Liver (tissue), 9 donors: ENCODE results near the gene ELF4. TPM values are rescaled to one million over a fixed set of nuclear protein-coding genes. Genes with fewer than 3 reads are reported as not detected.
A peak's percentile ranks its signal among the peaks of the same experiment; 100 is the strongest.

Source experiments
- DNase-seq: peaks from one replicate; pipeline ENCODE4 v3.0.0-alpha.2; 2017; ENCODE audit warnings: low spot score
- H3K27ac ChIP-seq, 2 donors: one replicate each; pipeline ENCODE4 v1.7.0; 2013; ENCODE audit warnings: inconsistent platforms in 2 of 2, low read length in 2 of 2, control low read depth in 1 of 2, low read depth in 1 of 2, mild to moderate bottlenecking in 1 of 2
- H3K27me3 ChIP-seq, 4 donors: one replicate each; pipeline versions ENCODE4 v1.6.1 to v1.7.0; 2013; ENCODE audit warnings: low read length in 3 of 4, inconsistent platforms in 1 of 4, mild to moderate bottlenecking in 1 of 4, moderate library complexity in 1 of 4; ENCODE audit not compliant: control insufficient read depth in 4 of 4, insufficient read depth in 4 of 4
- H3K36me3 ChIP-seq, 4 donors: one replicate each; pipeline versions ENCODE4 v1.6.1 to v1.7.0; 2013; ENCODE audit warnings: low read length in 3 of 4, mild to moderate bottlenecking in 3 of 4, low read depth in 1 of 4, moderate library complexity in 1 of 4; ENCODE audit not compliant: control insufficient read depth in 4 of 4, insufficient read depth in 3 of 4
- H3K4me1 ChIP-seq, 4 donors: one replicate each; pipeline versions ENCODE4 v1.6.1 to v1.7.0; 2013; ENCODE audit warnings: low read length in 3 of 4, mild to moderate bottlenecking in 3 of 4, moderate library complexity in 1 of 4; ENCODE audit not compliant: control insufficient read depth in 4 of 4, insufficient read depth in 4 of 4
- H3K4me3 ChIP-seq, 3 donors: one replicate each; pipeline versions ENCODE4 v1.6.1 to v1.7.0; 2013; ENCODE audit warnings: low read length in 3 of 3, control low read depth in 1 of 3, low read depth in 1 of 3, mild to moderate bottlenecking in 1 of 3
- H3K9ac ChIP-seq, 2 donors: one replicate each; pipeline ENCODE4 v1.7.0; 2013; ENCODE audit warnings: low read length in 2 of 2, mild to moderate bottlenecking in 2 of 2, moderate library complexity in 2 of 2, control low read depth in 1 of 2, low read depth in 1 of 2
- H3K9me3 ChIP-seq, 4 donors: one replicate each; pipeline versions ENCODE4 v1.6.1 to v1.7.0; 2013; ENCODE audit warnings: low read length in 3 of 4; ENCODE audit not compliant: control insufficient read depth in 4 of 4
- EGR1 ChIP-seq, 2 donors: IDR thresholded peaks; 2 replicates each; pipeline ENCODE4 v1.6.1; 2016 to 2018; ENCODE audit warnings: antibody characterized with exemption in 2 of 2, low read depth in 2 of 2
- FOXA1 ChIP-seq: IDR thresholded peaks from 2 replicates; pipeline ENCODE4 v1.6.1; 2016; ENCODE audit warnings: antibody characterized with exemption
- FOXA2 ChIP-seq: IDR thresholded peaks from 2 replicates; pipeline ENCODE4 v1.6.1; 2016; ENCODE audit warnings: antibody characterized with exemption
- GABPA ChIP-seq, 2 donors: IDR thresholded peaks in 1 of 2; conservative IDR thresholded peaks in 1 of 2; 2 replicates each; pipeline ENCODE4 v1.6.1; 2016; ENCODE audit warnings: antibody characterized with exemption in 2 of 2, mild to moderate bottlenecking in 1 of 2, moderate library complexity in 1 of 2
- HNF4A ChIP-seq, 2 donors: conservative IDR thresholded peaks; 2 replicates each; pipeline ENCODE4 v1.6.1; 2016; ENCODE audit warnings: antibody characterized with exemption in 2 of 2, mild to moderate bottlenecking in 2 of 2
- HNF4G ChIP-seq: IDR thresholded peaks from 2 replicates; pipeline ENCODE4 v1.6.1; 2016; ENCODE audit warnings: antibody characterized with exemption
- JUND ChIP-seq, 2 donors: IDR thresholded peaks; 2 replicates each; pipeline ENCODE4 v1.6.1; 2016; ENCODE audit warnings: antibody characterized with exemption in 2 of 2
- NR2F2 ChIP-seq: IDR thresholded peaks from 2 replicates; pipeline ENCODE4 v1.6.1; 2016; ENCODE audit warnings: antibody characterized with exemption
- RAD21 ChIP-seq, 2 donors: IDR thresholded peaks; 2 replicates each; pipeline ENCODE4 v1.6.1; 2016; ENCODE audit warnings: antibody characterized with exemption in 2 of 2, mild to moderate bottlenecking in 2 of 2
- RXRA ChIP-seq, 2 donors: IDR thresholded peaks; 2 replicates each; pipeline ENCODE4 v1.6.1; 2017 to 2018; ENCODE audit warnings: antibody characterized with exemption in 2 of 2, mild to moderate bottlenecking in 1 of 2
- SP1 ChIP-seq: IDR thresholded peaks from 2 replicates; pipeline ENCODE4 v1.6.1; 2018; ENCODE audit warnings: antibody characterized with exemption, mild to moderate bottlenecking
- TAF1 ChIP-seq: conservative IDR thresholded peaks from 2 replicates; pipeline ENCODE4 v1.6.1; 2016; ENCODE audit warnings: antibody characterized with exemption, mild to moderate bottlenecking
- YY1 ChIP-seq: IDR thresholded peaks from 2 replicates; pipeline ENCODE4 v1.6.1; 2016; ENCODE audit warnings: antibody characterized with exemption, mild to moderate bottlenecking
- WGBS: extraction: QIAGEN DNeasy Blood & Tissue Kit; methylation state at CpG from one replicate; pipeline ENCODE4 v1.1.7; 2013; 5-methylcytosine and 5-hydroxymethylcytosine counted together
- polyA plus RNA-seq, 2 donors: library from polyadenylated mRNA; stranded (reverse) in 1 of 2; unstranded in 1 of 2; fragments of 200-250 nt in 1 of 2; fragments of >200 nt in 1 of 2; fragmentation: Nextera tagmentation in 1 of 2; extraction: Ambion mirVana in 1 of 2; gene quantifications; one replicate each; pipeline versions ENCODE4 v1.2.1 to v1.2.3, GENCODE V29; 2013 to 2015
- total RNA-seq, 2 donors: library from RNA; depleted of rRNA; stranded (reverse); fragments of >200 nt; gene quantifications; one replicate each; pipeline ENCODE4 v1.2.3, GENCODE V29; 2014
- TF ChIP-seq, protein P1 (sequence below): fragments of 150-350 bp; IDR thresholded peaks from 2 replicates; pipeline ENCODE4 v1.5.1; 2017; ENCODE audit warnings: improper control_type of control experiment, low read depth, low read length; ENCODE audit not compliant: missing input control
- TF ChIP-seq, protein P2 (sequence below): IDR thresholded peaks from 2 replicates; pipeline ENCODE4 v1.6.1; 2016; ENCODE audit warnings: antibody characterized with exemption, mild to moderate bottlenecking
- TF ChIP-seq, protein P3 (sequence below): IDR thresholded peaks from 2 replicates; pipeline ENCODE4 v1.6.1; 2016; ENCODE audit warnings: antibody characterized with exemption
- TF ChIP-seq, protein P4 (sequence below): IDR thresholded peaks from 2 replicates; pipeline ENCODE4 v1.6.1; 2016; ENCODE audit warnings: antibody characterized with exemption
- TF ChIP-seq, protein P5 (sequence below): IDR thresholded peaks from 2 replicates; pipeline ENCODE4 v1.6.1; 2016; ENCODE audit warnings: antibody characterized with exemption
- donor health status: healthy.
- donor health status: healthy.
- donor health status: healthy.
- donor health status: healthy.
- donor health status: healthy.

The ELF4 gene
- total and polyA plus RNA-seq, 4 donors: 0.35 to 4.7 (median 1.5) TPM

DNA sequence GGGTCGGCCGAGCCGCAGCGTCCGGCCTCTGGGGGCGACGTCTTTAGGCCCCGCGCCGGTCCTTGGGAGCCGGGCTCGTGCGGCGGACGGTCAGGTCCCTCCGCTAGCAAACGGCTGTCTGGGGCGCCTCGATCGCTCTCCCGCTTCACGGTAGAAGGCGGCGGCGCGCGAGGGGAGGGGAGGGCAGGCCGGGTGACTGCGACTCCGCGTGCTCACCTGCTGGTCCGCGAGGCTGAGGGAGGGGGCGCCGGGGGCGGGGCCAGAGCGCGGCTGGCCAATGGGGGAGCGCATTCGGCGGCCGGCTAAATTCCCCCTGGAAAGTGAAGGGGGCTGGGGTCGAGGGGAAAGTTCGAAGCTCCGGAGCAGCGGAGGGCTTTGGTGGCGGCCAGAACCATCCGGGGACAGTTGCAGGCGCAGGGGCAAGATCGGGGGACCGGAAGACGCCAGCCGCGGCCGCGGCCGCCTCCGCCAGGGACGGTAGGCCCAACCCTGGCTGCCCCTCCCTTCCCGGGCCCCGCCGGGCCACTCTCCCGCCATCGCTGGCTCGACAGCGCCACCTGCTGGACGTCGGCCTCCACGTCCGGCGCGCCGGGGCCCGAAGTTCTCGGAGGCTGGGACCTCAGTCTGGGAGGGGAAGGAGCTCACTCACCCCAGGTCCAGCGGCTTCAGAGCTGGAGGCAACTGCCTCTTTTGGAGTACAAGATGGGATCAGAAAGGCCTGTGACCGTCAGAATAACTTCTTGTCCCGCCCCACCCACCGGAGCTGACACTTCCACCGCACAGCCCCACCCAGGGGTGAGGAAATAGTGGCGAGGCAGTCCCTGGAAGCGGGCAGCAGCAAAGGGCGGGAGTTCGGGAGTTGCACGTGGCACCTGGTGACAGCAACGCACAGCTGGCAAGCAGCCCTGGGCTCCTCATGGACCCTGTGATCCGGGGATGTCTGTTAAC, 49.9 kb downstream of the ELF4 start:
- peaks cover 0 to 4% (median under 1%) of the 10 kb centered on the region in 4 donors for H3K36me3 ChIP-seq
- peaks cover 0 to 2% (median 0%) of the 10 kb centered on the region in 4 donors for H3K27me3 ChIP-seq
- H3K27ac ChIP-seq: no peak overlapping the region
- peak; percentile 88 for DNase-seq
- H3K9me3 ChIP-seq: no peaks in the 10 kb centered on the region
- H3K4me3 ChIP-seq: peak overlapping the region in 2 of 3 donors; percentile 40 to 63
- TF ChIP-seq, protein P1, sequence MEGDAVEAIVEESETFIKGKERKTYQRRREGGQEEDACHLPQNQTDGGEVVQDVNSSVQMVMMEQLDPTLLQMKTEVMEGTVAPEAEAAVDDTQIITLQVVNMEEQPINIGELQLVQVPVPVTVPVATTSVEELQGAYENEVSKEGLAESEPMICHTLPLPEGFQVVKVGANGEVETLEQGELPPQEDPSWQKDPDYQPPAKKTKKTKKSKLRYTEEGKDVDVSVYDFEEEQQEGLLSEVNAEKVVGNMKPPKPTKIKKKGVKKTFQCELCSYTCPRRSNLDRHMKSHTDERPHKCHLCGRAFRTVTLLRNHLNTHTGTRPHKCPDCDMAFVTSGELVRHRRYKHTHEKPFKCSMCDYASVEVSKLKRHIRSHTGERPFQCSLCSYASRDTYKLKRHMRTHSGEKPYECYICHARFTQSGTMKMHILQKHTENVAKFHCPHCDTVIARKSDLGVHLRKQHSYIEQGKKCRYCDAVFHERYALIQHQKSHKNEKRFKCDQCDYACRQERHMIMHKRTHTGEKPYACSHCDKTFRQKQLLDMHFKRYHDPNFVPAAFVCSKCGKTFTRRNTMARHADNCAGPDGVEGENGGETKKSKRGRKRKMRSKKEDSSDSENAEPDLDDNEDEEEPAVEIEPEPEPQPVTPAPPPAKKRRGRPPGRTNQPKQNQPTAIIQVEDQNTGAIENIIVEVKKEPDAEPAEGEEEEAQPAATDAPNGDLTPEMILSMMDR: peak; percentile 79
- TF ChIP-seq RAD21 (IDR thresholded peaks at IDR 0.05): peak; percentile 74 to 84
- TF ChIP-seq YY1: no peak
- peak overlapping the region in 1 of 2 donors; percentile 12 for H3K9ac ChIP-seq
- H3K4me1 ChIP-seq: peaks cover 0 to 8% (median 4%) of the 10 kb centered on the region in 4 donors
- WGBS: under 1% methylated on average over 87 of the region's 87 CpGs

DNA sequence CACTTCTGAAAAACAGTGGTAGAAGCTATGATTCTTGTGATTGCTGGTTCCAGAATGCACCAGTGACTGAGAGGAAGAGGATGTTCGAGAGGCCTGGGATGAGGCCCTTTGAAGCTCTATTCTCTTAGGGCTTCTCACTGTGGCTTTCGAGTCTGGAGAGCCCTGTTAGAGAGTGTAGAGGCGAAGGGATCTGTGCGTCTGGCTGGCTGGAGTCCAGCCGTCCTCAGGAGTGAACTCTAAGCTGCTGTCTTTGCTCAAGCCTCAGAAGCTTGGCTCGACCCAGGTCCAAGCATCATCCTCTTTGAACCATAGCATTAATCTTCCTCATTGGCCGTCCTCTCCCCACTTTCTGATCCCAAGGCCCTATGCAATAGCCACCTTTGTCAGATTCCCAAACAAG, 51.6 kb downstream of the ELF4 start:
- Histone ChIP-seq H3K9me3 (no peaks in the 10 kb centered on the region), H3K9ac (no peak overlapping the region), H3K27me3 (peaks cover 0 to 2% (median 0%) of the 10 kb centered on the region in 4 donors), H3K4me1 (peaks cover 0 to 8% (median 4%) of the 10 kb centered on the region in 4 donors), H3K27ac (no peak overlapping the region), H3K36me3 (peaks cover 0 to 4% (median under 1%) of the 10 kb centered on the region in 4 donors), H3K4me3 (no peak overlapping the region)
- DNase-seq: no peak
- TF ChIP-seq, protein P2, sequence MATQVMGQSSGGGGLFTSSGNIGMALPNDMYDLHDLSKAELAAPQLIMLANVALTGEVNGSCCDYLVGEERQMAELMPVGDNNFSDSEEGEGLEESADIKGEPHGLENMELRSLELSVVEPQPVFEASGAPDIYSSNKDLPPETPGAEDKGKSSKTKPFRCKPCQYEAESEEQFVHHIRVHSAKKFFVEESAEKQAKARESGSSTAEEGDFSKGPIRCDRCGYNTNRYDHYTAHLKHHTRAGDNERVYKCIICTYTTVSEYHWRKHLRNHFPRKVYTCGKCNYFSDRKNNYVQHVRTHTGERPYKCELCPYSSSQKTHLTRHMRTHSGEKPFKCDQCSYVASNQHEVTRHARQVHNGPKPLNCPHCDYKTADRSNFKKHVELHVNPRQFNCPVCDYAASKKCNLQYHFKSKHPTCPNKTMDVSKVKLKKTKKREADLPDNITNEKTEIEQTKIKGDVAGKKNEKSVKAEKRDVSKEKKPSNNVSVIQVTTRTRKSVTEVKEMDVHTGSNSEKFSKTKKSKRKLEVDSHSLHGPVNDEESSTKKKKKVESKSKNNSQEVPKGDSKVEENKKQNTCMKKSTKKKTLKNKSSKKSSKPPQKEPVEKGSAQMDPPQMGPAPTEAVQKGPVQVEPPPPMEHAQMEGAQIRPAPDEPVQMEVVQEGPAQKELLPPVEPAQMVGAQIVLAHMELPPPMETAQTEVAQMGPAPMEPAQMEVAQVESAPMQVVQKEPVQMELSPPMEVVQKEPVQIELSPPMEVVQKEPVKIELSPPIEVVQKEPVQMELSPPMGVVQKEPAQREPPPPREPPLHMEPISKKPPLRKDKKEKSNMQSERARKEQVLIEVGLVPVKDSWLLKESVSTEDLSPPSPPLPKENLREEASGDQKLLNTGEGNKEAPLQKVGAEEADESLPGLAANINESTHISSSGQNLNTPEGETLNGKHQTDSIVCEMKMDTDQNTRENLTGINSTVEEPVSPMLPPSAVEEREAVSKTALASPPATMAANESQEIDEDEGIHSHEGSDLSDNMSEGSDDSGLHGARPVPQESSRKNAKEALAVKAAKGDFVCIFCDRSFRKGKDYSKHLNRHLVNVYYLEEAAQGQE: no peak
- TF ChIP-seq HNF4A (conservative IDR thresholded peaks at IDR 0.05) (no peak), GABPA (IDR thresholded peaks at IDR 0.05 in 1 of 2, conservative IDR thresholded peaks at IDR 0.05 in 1 of 2) (no peak), JUND (IDR thresholded peaks at IDR 0.05) (no peak), YY1 (no peak), TAF1 (no peak), RAD21 (IDR thresholded peaks at IDR 0.05) (no peak), FOXA2 (no peak), RXRA (IDR thresholded peaks at IDR 0.05) (no peak), HNF4G (no peak), SP1 (no peak), NR2F2 (no peak), FOXA1 (no peak), EGR1 (IDR thresholded peaks at IDR 0.05; ENCODE audit: low read depth in 2 of 2) (no peak)
- TF ChIP-seq, protein P3, sequence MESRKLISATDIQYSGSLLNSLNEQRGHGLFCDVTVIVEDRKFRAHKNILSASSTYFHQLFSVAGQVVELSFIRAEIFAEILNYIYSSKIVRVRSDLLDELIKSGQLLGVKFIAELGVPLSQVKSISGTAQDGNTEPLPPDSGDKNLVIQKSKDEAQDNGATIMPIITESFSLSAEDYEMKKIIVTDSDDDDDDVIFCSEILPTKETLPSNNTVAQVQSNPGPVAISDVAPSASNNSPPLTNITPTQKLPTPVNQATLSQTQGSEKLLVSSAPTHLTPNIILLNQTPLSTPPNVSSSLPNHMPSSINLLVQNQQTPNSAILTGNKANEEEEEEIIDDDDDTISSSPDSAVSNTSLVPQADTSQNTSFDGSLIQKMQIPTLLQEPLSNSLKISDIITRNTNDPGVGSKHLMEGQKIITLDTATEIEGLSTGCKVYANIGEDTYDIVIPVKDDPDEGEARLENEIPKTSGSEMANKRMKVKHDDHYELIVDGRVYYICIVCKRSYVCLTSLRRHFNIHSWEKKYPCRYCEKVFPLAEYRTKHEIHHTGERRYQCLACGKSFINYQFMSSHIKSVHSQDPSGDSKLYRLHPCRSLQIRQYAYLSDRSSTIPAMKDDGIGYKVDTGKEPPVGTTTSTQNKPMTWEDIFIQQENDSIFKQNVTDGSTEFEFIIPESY: no peak
- TF ChIP-seq, protein P4, sequence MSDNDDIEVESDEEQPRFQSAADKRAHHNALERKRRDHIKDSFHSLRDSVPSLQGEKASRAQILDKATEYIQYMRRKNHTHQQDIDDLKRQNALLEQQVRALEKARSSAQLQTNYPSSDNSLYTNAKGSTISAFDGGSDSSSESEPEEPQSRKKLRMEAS: no peak
- TF ChIP-seq, protein P5, sequence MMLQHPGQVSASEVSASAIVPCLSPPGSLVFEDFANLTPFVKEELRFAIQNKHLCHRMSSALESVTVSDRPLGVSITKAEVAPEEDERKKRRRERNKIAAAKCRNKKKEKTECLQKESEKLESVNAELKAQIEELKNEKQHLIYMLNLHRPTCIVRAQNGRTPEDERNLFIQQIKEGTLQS: no peak
- TF ChIP-seq, protein P1: no peak
- WGBS: 90% methylated on average over 7 of the region's 7 CpGs
